ENCODE measurements around the gene ARL17A. TPM values are rescaled to one million over a fixed set of nuclear protein-coding genes. Genes with fewer than 3 reads are reported as not detected.
"Not testable (repeated sequence)": the region's sequence is repeated elsewhere in the genome, so short reads cannot be mapped to it uniquely, and the experiment has no call there.

The ARL17A gene
- polyA plus RNA-seq, result 6.0 and 14.3 TPM in 2 replicates
- polyA minus RNA-seq, result 13.4 and 19.4 TPM in 2 replicates

DNA sequence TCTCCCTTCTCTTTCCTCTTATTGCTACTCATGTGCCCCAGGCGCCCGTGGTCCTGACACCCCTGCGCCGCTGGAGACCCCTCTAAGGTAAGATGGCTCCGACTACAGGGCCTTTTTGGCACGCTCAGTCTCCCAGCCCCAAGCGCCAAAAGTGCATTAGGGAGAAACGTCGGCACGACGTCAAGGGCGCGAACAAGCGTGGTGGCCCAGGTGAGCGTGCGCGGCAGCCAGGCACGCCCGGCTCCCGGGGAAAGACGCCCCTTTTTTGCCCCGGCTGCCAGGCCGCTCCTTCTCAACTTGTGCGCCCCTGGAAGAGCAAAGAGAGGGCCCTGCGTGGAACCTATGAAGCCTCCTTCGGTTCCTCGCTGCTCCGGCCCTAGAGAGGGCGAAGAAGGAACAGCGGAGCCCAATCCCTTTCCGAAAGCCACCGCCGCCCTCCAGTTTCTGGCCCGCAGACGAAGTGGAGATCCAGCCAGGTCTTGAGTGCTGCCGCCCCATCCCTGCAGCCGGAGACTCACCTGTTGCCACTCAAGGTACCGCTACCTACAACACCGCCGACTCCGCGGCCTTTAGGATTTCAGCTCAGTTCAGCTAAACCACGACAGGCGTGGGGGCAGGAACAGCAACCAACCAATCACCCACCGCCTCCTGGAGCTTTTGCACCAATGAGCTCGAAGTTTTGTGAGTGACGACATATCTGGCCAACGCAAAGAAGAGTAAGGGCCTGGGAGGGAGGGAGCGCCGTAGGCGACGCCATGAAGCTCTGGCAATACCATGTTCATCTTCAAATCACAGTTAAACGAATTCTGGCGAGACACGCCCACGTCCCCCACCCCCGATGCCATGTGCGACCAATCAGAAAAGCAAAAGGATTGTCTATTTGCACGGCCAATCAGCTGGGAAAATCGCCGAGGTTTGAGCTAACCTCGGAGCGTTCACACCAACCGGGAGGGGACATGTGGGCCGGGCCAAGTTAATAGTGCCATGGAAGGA lies at the start of gene ARL17A:
Gene ARL17A, minus strand, starts transcription at position 609 of the 993 bp plus-strand sequence. CDS start 3,369 bp downstream, outside the sequence.
- H3K27ac ChIP-seq (ENCODE audit: low read length); H2AFZ ChIP-seq (ENCODE audit: low read depth, low read length); H3K9ac ChIP-seq (ENCODE audit: low read length); H3K27me3 ChIP-seq (ENCODE audit: insufficient read depth, low read depth, low read length); H3K79me2 ChIP-seq (replicated peaks; ENCODE audit: insufficient read depth, low read length); H3K36me3 ChIP-seq (ENCODE audit: insufficient read depth, low read length); H3K9me2 ChIP-seq (ENCODE audit: insufficient read depth, low read length); H3K4me2 ChIP-seq (ENCODE audit: low read length); H3K9me3 ChIP-seq (ENCODE audit: low read length); H3F3A ChIP-seq (ENCODE audit: insufficient read depth, low read length, poor library complexity, severe bottlenecking); H4K20me1 ChIP-seq (ENCODE audit: insufficient read depth): not testable (repeated sequence)
- H3K4me3 ChIP-seq (ENCODE audit: low read length), result peak within 1 kb of the TSS; percentile 41

- not testable (repeated sequence) for H3K27me3 ChIP-seq (ENCODE audit: insufficient read depth, low read depth, low read length); H3K9ac ChIP-seq (ENCODE audit: low read length); H3K36me3 ChIP-seq (ENCODE audit: insufficient read depth, low read length); H4K20me1 ChIP-seq (ENCODE audit: insufficient read depth); H2AFZ ChIP-seq (ENCODE audit: low read depth, low read length); H3K9me2 ChIP-seq (ENCODE audit: insufficient read depth, low read length); H3K4me2 ChIP-seq (ENCODE audit: low read length); H3K4me3 ChIP-seq (ENCODE audit: low read length); H3K79me2 ChIP-seq (replicated peaks; ENCODE audit: insufficient read depth, low read length); H3K9me3 ChIP-seq (ENCODE audit: low read length); H3K27ac ChIP-seq (ENCODE audit: low read length); H3F3A ChIP-seq (ENCODE audit: insufficient read depth, low read length, poor library complexity, severe bottlenecking)
Observed at GRCh38 chr17:46628753-46629436, 49.4 kb upstream of the ARL17A start.

DNA sequence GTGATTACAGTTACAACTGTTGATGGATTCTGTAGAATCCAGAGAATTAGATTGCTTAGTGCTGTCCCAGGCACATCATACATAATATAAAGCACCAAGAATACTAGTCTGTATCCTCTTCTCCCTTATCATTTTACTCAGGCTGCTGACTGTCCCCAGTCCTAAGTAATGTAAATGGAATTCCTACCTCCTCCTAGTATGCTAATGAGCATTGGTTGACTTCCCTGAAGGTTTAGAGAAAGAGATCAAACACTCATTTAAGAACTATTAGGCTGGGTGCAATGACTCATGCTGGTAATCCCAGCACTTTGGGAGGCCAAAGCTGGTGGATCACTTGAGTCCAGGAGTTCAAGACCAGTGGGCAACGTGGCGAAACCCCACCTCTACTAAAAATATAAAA lies 48.0 kb upstream of the ARL17A start:
- H3K27me3 ChIP-seq (ENCODE audit: insufficient read depth, low read depth, low read length); H4K20me1 ChIP-seq (ENCODE audit: insufficient read depth); H3K9me3 ChIP-seq (ENCODE audit: low read length); H3K79me2 ChIP-seq (replicated peaks; ENCODE audit: insufficient read depth, low read length); H3F3A ChIP-seq (ENCODE audit: insufficient read depth, low read length, poor library complexity, severe bottlenecking); H3K9ac ChIP-seq (ENCODE audit: low read length); H3K27ac ChIP-seq (ENCODE audit: low read length); H3K4me3 ChIP-seq (ENCODE audit: low read length); H2AFZ ChIP-seq (ENCODE audit: low read depth, low read length); H3K36me3 ChIP-seq (ENCODE audit: insufficient read depth, low read length); H3K4me2 ChIP-seq (ENCODE audit: low read length); H3K9me2 ChIP-seq (ENCODE audit: insufficient read depth, low read length): not testable (repeated sequence)

GRCh38 chr17:46624726-46625125 lies 45.2 kb upstream of the ARL17A start:
- H3K9me2 ChIP-seq (ENCODE audit: insufficient read depth, low read length); H3K79me2 ChIP-seq (replicated peaks; ENCODE audit: insufficient read depth, low read length); H3K27me3 ChIP-seq (ENCODE audit: insufficient read depth, low read depth, low read length); H4K20me1 ChIP-seq (ENCODE audit: insufficient read depth); H3K9ac ChIP-seq (ENCODE audit: low read length); H3K36me3 ChIP-seq (ENCODE audit: insufficient read depth, low read length); H3F3A ChIP-seq (ENCODE audit: insufficient read depth, low read length, poor library complexity, severe bottlenecking); H3K9me3 ChIP-seq (ENCODE audit: low read length); H2AFZ ChIP-seq (ENCODE audit: low read depth, low read length); H3K4me3 ChIP-seq (ENCODE audit: low read length); H3K27ac ChIP-seq (ENCODE audit: low read length); H3K4me2 ChIP-seq (ENCODE audit: low read length): not testable (repeated sequence)

- H3K9me3 ChIP-seq (ENCODE audit: low read length); H3K27me3 ChIP-seq (ENCODE audit: insufficient read depth, low read depth, low read length); H3K9ac ChIP-seq (ENCODE audit: low read length); H3K4me3 ChIP-seq (ENCODE audit: low read length); H3K79me2 ChIP-seq (replicated peaks; ENCODE audit: insufficient read depth, low read length); H4K20me1 ChIP-seq (ENCODE audit: insufficient read depth); H3K9me2 ChIP-seq (ENCODE audit: insufficient read depth, low read length); H3K27ac ChIP-seq (ENCODE audit: low read length); H2AFZ ChIP-seq (ENCODE audit: low read depth, low read length); H3K4me2 ChIP-seq (ENCODE audit: low read length); H3F3A ChIP-seq (ENCODE audit: insufficient read depth, low read length, poor library complexity, severe bottlenecking); H3K36me3 ChIP-seq (ENCODE audit: insufficient read depth, low read length): not testable (repeated sequence)
Observed at GRCh38 chr17:46623790-46624189, 44.3 kb upstream of the ARL17A start.

DNA sequence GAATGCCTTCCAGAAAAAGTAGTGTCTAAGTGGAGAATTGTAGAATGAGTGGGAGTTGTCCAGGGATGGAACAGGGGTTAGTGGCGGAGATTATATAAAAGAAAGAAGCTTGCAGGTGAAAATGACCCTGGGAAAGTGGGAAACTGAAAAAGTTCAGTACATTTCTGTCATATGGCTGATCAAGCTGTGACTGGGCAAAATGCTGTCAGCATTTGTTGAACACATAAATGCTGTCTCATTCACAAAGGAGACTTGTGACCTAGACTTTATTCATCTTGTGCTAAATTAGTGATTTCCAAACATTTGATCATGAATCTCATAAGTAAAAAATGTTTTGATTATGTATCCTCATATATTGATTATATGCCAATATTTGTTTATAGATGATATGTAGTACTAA lies 39.5 kb upstream of the ARL17A start:
- H3K9me2 ChIP-seq (ENCODE audit: insufficient read depth, low read length); H3K9ac ChIP-seq (ENCODE audit: low read length); H3K4me2 ChIP-seq (ENCODE audit: low read length); H3K79me2 ChIP-seq (replicated peaks; ENCODE audit: insufficient read depth, low read length); H3F3A ChIP-seq (ENCODE audit: insufficient read depth, low read length, poor library complexity, severe bottlenecking); H3K27ac ChIP-seq (ENCODE audit: low read length); H3K4me3 ChIP-seq (ENCODE audit: low read length); H2AFZ ChIP-seq (ENCODE audit: low read depth, low read length); H3K9me3 ChIP-seq (ENCODE audit: low read length); H3K27me3 ChIP-seq (ENCODE audit: insufficient read depth, low read depth, low read length); H3K36me3 ChIP-seq (ENCODE audit: insufficient read depth, low read length); H4K20me1 ChIP-seq (ENCODE audit: insufficient read depth): not testable (repeated sequence)

DNA sequence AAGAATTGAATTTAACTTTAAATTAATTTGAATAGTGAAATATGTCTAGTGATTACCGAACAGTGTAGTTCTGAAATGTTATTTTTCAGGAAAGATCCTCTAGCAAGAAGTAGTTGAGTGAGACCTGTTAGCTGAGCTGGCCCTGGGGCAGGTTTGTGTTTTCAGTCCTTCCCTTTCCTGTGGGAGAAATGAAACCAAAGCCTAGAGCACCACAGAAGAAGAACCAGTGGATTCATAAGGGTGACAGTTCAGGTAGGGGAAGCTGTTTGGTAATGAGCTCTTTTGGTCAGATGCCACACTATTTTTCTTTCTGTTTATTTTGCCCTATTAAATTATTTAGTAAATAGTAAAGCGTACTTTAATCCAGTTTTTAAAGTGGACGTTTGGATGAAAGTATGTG lies 37.6 kb upstream of the ARL17A start:
- H3K27me3 ChIP-seq (ENCODE audit: insufficient read depth, low read depth, low read length); H3K4me2 ChIP-seq (ENCODE audit: low read length); H3F3A ChIP-seq (ENCODE audit: insufficient read depth, low read length, poor library complexity, severe bottlenecking): not testable (repeated sequence)

GRCh38 chr17:46613876-46614275 lies 34.4 kb upstream of the ARL17A start:
- not testable (repeated sequence) for H2AFZ ChIP-seq (ENCODE audit: low read depth, low read length); H3K27ac ChIP-seq (ENCODE audit: low read length); H3K27me3 ChIP-seq (ENCODE audit: insufficient read depth, low read depth, low read length); H4K20me1 ChIP-seq (ENCODE audit: insufficient read depth); H3K4me3 ChIP-seq (ENCODE audit: low read length); H3K4me2 ChIP-seq (ENCODE audit: low read length); H3F3A ChIP-seq (ENCODE audit: insufficient read depth, low read length, poor library complexity, severe bottlenecking); H3K36me3 ChIP-seq (ENCODE audit: insufficient read depth, low read length); H3K9me2 ChIP-seq (ENCODE audit: insufficient read depth, low read length); H3K9ac ChIP-seq (ENCODE audit: low read length); H3K9me3 ChIP-seq (ENCODE audit: low read length); H3K79me2 ChIP-seq (replicated peaks; ENCODE audit: insufficient read depth, low read length)

More for the DNA sequence above, 37.6 kb upstream of the ARL17A start:
- not testable (repeated sequence) for H3K9me3 ChIP-seq (ENCODE audit: low read length); H2AFZ ChIP-seq (ENCODE audit: low read depth, low read length); H3K9me2 ChIP-seq (ENCODE audit: insufficient read depth, low read length); H4K20me1 ChIP-seq (ENCODE audit: insufficient read depth); H3K4me3 ChIP-seq (ENCODE audit: low read length); H3K79me2 ChIP-seq (replicated peaks; ENCODE audit: insufficient read depth, low read length); H3K9ac ChIP-seq (ENCODE audit: low read length); H3K27ac ChIP-seq (ENCODE audit: low read length); H3K36me3 ChIP-seq (ENCODE audit: insufficient read depth, low read length)

Measured in neural cell (in vitro differentiated cells).